Muscle layer of colon (tissue), 2 donors: ENCODE data around the gene RRP1.

Experiments
- H3K27ac ChIP-seq: one replicate; pipeline ENCODE4 v1.7.0; 2013; ENCODE audit warnings: low read depth, mild to moderate bottlenecking, low read length, moderate library complexity
- H3K27me3 ChIP-seq, 2 donors: one replicate each; pipeline ENCODE4 v1.7.0; 2013; ENCODE audit warnings: low read length in 2 of 2, mild to moderate bottlenecking in 2 of 2; ENCODE audit not compliant: insufficient read depth in 2 of 2, control insufficient read depth in 1 of 2
- H3K36me3 ChIP-seq: one replicate; pipeline ENCODE4 v1.7.0; 2013; ENCODE audit warnings: mild to moderate bottlenecking, low read length; ENCODE audit not compliant: insufficient read depth
- H3K4me1 ChIP-seq: one replicate; pipeline ENCODE4 v1.7.0; 2013; ENCODE audit warnings: mild to moderate bottlenecking, low read length; ENCODE audit not compliant: insufficient read depth
- H3K4me3 ChIP-seq, 2 donors: one replicate each; pipeline ENCODE4 v1.7.0; 2013; ENCODE audit warnings: low read length in 2 of 2, low read depth in 1 of 2, mild to moderate bottlenecking in 1 of 2, moderate library complexity in 1 of 2
- H3K9ac ChIP-seq: one replicate; pipeline ENCODE4 v1.7.0; 2013; ENCODE audit warnings: low read length
- H3K9me3 ChIP-seq: one replicate; pipeline ENCODE4 v1.7.0; 2013; ENCODE audit warnings: mild to moderate bottlenecking, low read length
- donor health status: abdominal sarcoma.
- donor health status: Adenocarcinoma of cecum.

RRP1 gene

GRCh38 chr21:43808832-43809251 lies 19.5 kb downstream of the RRP1 start:
- Histone ChIP-seq H3K9me3 (no peaks in the 10 kb centered on the region), H3K27ac (no peak overlapping the region), H3K9ac (no peak overlapping the region), H3K27me3 (no peaks in the 10 kb centered on the region), H3K4me1 (peaks cover 11% of the 10 kb centered on the region), H3K4me3 (no peak overlapping the region), H3K36me3 (peaks cover 7% of the 10 kb centered on the region)

DNA sequence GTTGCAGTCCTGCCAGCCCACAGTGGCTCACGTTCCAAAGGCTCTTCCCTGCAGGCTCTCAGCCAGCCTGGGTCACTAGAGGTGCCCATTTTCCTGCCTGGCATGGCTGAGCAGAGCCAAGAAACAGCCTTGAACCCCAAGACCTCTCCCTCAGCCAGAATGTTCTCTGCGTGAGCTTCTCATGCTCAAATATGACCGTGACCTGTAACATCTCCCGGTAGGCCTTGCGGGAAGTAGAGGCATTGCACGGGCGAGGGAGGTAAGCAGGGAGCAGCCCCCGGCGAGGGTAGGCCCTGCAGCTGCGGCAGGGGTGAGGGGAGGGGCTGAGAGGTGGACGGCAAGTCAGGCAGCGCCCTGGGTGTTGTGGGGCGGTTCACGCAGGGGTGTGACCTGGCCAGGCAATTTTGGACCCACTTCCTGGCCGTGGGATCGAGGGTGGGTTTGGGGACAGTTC lies 20.0 kb downstream of the RRP1 start:
- H3K4me3 ChIP-seq, result no peak overlapping the region
- no peaks in the 10 kb centered on the region for H3K27me3 ChIP-seq
- no peak overlapping the region for H3K27ac ChIP-seq
- no peaks in the 10 kb centered on the region for H3K9me3 ChIP-seq
- H3K4me1 ChIP-seq, result peaks cover 11% of the 10 kb centered on the region
- no peak overlapping the region for H3K9ac ChIP-seq
- H3K36me3 ChIP-seq, result peaks cover 7% of the 10 kb centered on the region

DNA sequence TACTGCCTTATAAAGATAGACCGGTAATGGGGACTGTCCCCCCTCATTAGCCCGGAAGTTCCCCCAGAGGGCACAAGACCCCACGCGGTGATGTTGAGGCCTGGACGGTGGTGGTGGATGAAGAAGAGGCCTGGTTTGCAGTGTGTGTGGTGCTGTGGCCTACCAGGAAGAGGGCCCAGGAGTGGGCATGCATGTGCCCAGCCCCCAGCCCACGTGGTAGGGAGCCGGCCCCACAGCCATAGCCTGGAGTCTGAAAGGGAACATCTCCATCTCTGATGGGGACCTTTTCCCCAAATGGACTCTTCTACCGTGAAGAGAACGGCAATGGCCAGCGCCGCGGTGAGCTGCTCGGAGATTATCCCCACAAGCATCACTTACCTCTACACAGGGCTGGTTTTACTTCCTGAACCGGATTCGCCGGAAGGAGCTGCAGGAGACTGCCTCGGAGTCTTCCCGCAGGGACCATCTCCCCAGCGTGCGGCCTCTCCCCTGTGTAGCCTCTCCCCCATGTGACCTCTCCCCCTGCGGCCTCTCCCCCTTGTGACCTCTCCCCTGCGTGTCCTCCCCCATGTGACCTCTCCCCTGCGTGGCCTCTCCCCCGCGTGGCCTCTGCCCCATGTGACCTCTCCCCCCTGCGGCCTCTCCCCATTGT lies 20.6 kb downstream of the RRP1 start:
- H3K4me3 ChIP-seq, result no peak overlapping the region
- peaks cover 7% of the 10 kb centered on the region for H3K36me3 ChIP-seq
- peaks cover 11% of the 10 kb centered on the region for H3K4me1 ChIP-seq
- no peak overlapping the region for H3K27ac ChIP-seq
- H3K27me3 ChIP-seq, result peaks cover 0 to 4% of the 10 kb centered on the region in 2 donors
- no peaks in the 10 kb centered on the region for H3K9me3 ChIP-seq
- H3K9ac ChIP-seq, result no peak overlapping the region

- Histone ChIP-seq H3K36me3 (peaks cover 7% of the 10 kb centered on the region), H3K27ac (no peak overlapping the region), H3K9me3 (no peaks in the 10 kb centered on the region), H3K9ac (no peak overlapping the region), H3K27me3 (peaks cover 0 to 4% of the 10 kb centered on the region in 2 donors), H3K4me1 (peaks cover 11% of the 10 kb centered on the region), H3K4me3 (no peak overlapping the region)
Observed at GRCh38 chr21:43810505-43811261, 21.3 kb downstream of the RRP1 start.

DNA sequence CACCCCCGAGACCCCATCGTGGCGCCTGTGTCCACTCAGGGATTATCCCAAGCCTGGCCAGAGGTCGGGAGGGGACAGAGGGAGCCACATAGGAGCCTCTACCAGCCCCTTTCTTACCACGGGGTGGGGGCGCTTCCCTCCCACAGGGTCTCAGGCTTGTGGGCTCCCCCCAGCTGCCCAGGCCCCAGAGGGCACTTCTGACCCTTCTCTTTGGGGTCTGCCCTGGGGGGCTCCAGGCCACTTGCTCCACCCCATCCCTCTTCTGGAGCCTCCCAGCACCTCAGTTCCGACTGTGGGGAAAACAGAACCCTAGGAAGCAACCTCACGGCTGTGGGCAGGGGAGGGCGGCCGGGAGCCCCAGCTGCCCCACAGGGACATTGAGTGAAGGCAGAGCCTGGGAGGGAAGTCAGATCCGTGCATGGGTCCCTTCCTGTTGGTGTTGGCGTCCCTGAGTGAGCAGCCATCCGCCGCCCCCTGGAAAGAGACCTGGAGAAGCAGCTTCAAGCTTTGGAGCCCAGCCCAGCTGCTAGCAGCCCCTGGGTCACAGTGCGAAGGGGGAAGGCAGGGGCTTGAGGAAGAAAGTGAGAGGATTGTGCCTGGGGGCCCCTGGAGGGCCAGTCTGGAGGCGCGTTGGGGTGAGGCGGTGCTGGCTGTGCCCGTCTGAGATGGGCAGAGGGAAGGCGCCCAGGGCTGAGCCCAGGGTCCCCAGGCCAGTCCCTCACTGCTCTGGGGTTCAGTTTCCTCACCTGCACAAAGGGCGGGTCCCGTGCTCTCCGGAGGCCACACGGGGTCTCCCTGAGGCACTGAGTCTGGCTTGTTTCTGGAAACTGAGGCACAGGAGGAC lies 22.1 kb downstream of the RRP1 start:
- no peak overlapping the region for H3K9ac ChIP-seq
- H3K27ac ChIP-seq, result no peak overlapping the region
- no peaks in the 10 kb centered on the region for H3K9me3 ChIP-seq
- H3K36me3 ChIP-seq, result no peaks in the 10 kb centered on the region
- H3K4me3 ChIP-seq, result no peak overlapping the region
- H3K4me1 ChIP-seq, result peaks cover 11% of the 10 kb centered on the region
- peaks cover 0 to 6% of the 10 kb centered on the region in 2 donors for H3K27me3 ChIP-seq

GRCh38 chr21:43812139-43812821 lies 22.9 kb downstream of the RRP1 start:
- Histone ChIP-seq H3K36me3 (no peaks in the 10 kb centered on the region), H3K4me3 (no peak overlapping the region), H3K9ac (no peak overlapping the region), H3K9me3 (no peaks in the 10 kb centered on the region), H3K4me1 (peaks cover 11% of the 10 kb centered on the region), H3K27me3 (peaks cover 0 to 12% of the 10 kb centered on the region in 2 donors), H3K27ac (no peak overlapping the region)

DNA sequence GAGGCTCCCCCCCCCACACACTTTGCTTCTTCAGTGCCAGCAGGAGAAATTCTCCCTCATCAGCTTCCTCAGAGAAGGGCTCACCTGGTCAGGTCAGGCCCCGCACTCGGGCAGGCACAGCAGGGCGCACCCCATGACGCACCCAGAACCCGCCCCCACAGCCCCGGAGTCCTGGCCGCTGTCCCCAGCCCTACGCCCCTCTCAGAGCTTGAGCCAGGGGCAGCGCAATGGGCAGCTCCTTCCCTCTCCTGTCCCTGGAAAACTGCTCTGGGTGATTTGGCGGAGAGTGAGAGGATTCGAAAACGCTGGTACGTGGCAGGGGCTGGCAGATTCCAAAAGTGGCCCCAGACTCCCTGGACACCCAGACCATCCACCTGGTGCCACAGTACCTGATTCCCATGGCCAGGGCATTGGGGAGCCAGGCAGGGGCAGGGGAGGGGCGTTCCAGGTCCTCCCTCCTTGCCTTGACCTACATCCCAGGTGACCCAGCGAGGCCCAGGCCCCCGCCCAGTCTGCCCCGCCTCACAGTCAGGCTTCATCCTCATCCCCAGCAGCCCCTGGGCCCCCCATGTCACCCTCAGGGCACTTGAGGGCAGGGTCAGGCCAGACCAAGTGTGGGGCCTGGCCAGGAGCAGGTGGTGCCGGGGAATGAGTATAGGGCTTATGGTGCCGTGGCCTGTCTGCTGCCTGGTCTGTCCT lies 23.7 kb downstream of the RRP1 start:
- H3K36me3 ChIP-seq, result no peaks in the 10 kb centered on the region
- H3K27ac ChIP-seq, result no peak overlapping the region
- H3K4me3 ChIP-seq, result no peak overlapping the region
- H3K9me3 ChIP-seq, result no peaks in the 10 kb centered on the region
- peaks cover 11% of the 10 kb centered on the region for H3K4me1 ChIP-seq
- peaks cover 0 to 12% of the 10 kb centered on the region in 2 donors for H3K27me3 ChIP-seq
- no peak overlapping the region for H3K9ac ChIP-seq

DNA sequence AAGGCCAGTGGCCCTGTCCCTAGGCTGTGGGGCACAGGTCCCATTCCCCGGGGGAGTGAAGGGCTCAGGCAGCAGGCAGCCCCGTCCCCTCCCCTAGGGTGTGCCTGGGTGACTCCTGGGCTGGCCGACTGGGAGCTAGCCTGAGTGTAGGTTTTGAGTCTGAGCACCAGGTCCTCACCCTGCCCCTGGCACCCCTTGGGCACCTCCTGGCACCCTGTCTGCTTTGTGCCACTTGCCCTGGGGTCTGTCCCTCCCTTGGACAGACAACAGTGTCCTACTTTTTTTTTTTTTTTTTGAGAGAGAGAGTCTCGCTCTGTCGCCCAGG lies 24.2 kb downstream of the RRP1 start:
- H3K27me3 ChIP-seq, result peaks cover 0 to 12% of the 10 kb centered on the region in 2 donors
- no peak overlapping the region for H3K9ac ChIP-seq
- no peak overlapping the region for H3K4me3 ChIP-seq
- peaks cover 11% of the 10 kb centered on the region for H3K4me1 ChIP-seq
- no peak overlapping the region for H3K27ac ChIP-seq
- H3K36me3 ChIP-seq, result no peaks in the 10 kb centered on the region
- H3K9me3 ChIP-seq, result no peaks in the 10 kb centered on the region

DNA sequence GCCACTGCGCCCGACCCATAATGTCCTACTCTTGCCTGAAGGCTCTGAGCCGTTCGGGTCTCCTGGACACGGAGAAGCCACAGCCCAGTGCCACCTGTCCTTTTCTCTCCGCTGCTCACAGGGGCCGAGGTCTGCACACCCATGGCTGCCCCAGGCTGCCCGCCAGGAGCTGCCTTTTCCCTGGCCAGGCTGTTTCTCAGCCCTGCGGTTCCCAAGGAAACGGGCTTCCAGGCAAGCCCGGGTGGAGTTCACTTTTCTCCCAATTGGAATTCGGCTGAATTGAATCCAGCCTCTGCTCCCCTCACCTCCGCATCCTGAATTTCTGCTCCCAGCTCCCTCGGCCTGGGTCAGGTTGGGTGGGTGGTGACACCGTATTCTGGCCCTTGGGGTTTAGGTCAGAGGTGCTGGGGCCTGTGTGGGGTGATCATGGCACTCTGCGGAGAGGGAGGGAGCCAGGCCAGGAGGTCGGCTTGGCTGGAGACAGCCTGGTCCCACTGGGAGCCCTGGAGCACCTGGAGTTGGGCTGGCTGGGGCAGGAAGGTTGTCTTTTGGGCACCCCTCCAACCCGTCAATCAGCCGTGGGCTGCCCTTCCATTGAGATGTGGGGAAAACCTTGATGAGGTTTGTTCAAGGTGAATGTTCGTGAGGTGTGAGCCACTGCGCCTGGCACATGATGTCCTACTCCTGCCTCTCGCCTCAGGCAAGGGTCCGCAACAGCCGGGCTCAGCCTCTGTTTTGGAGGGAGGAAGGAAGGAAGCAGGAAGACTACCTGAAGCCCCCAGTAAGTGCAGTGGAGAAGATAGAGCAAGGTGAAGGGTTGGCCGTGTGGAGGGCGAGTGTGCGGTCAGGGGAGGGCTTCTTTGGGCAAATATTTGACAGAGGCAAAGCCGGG lies 25.1 kb downstream of the RRP1 start:
- peaks cover 0 to 12% of the 10 kb centered on the region in 2 donors for H3K27me3 ChIP-seq
- no peak overlapping the region for H3K27ac ChIP-seq
- no peak overlapping the region for H3K4me3 ChIP-seq
- H3K9me3 ChIP-seq, result no peaks in the 10 kb centered on the region
- no peak overlapping the region for H3K9ac ChIP-seq
- no peaks in the 10 kb centered on the region for H3K36me3 ChIP-seq
- H3K4me1 ChIP-seq, result peaks cover 11% of the 10 kb centered on the region

- no peaks in the 10 kb centered on the region for H3K9me3 ChIP-seq
- H3K4me1 ChIP-seq, result peaks cover 11% of the 10 kb centered on the region
- no peak overlapping the region for H3K27ac ChIP-seq
- no peaks in the 10 kb centered on the region for H3K36me3 ChIP-seq
- peaks cover 0 to 12% of the 10 kb centered on the region in 2 donors for H3K27me3 ChIP-seq
- no peak overlapping the region for H3K4me3 ChIP-seq
- no peak overlapping the region for H3K9ac ChIP-seq
Observed at GRCh38 chr21:43815107-43815613, 25.8 kb downstream of the RRP1 start.
